SK-N-SH treated with all-trans-retinoic acid at 6 μM for 48 hours (cell line): ENCODE data around the gene DNAJC6.

Source experiments
- ATAC-seq: fragments of 200-7000 bp; cut with Tn5 transposase; 3 replicates; pipeline ENCODE4 v1.9.1; 2020; ENCODE audit warnings: mild to moderate bottlenecking, moderate library complexity
- BACH2 ChIP-seq: fragments of 250-450 bp; sonication (Bioruptor Pico); IDR thresholded peaks from 2 replicates; pipeline ENCODE4 v1.9.0; 2021; ENCODE audit warnings: mild to moderate bottlenecking, borderline replicate concordance
- CREB5 ChIP-seq: fragments of 250-450 bp; sonication (Bioruptor Pico); IDR thresholded peaks from 2 replicates; pipeline ENCODE4 v1.5.1; 2020; ENCODE audit warnings: low read depth, mild to moderate bottlenecking, moderate library complexity
- CSDC2 ChIP-seq: fragments of 250-450 bp; sonication (Bioruptor Pico); IDR thresholded peaks from 2 replicates; pipeline ENCODE4 v1.5.0; 2020; ENCODE audit warnings: mild to moderate bottlenecking, moderate library complexity
- CSRNP3 ChIP-seq: fragments of 250-450 bp; sonication (Bioruptor Pico); IDR thresholded peaks from 2 replicates; pipeline ENCODE4 v1.5.1; 2021; ENCODE audit warnings: mild to moderate bottlenecking, moderate library complexity
- ESRRG ChIP-seq: fragments of 250-450 bp; sonication (Bioruptor Pico); IDR thresholded peaks from 2 replicates; pipeline ENCODE4 v1.6.1; 2021; ENCODE audit warnings: mild to moderate bottlenecking
- GLIS3 ChIP-seq: fragments of 250-450 bp; sonication (Bioruptor Pico); IDR thresholded peaks from 2 replicates; pipeline ENCODE4 v1.5.0; 2020; ENCODE audit warnings: mild to moderate bottlenecking, moderate library complexity
- ISL1 ChIP-seq: fragments of 250-450 bp; sonication (Bioruptor Pico); IDR thresholded peaks from 2 replicates; pipeline ENCODE4 v2.1.2; 2022; ENCODE audit warnings: mild to moderate bottlenecking, moderate library complexity
- PATZ1 ChIP-seq: fragments of 250-450 bp; sonication (Bioruptor Pico); IDR thresholded peaks from 2 replicates; pipeline ENCODE4 v1.8.0; 2020; ENCODE audit warnings: mild to moderate bottlenecking, moderate library complexity, borderline replicate concordance
- POU6F1 ChIP-seq: fragments of 250-450 bp; sonication (Bioruptor Pico); IDR thresholded peaks from 2 replicates; pipeline ENCODE4 v1.8.0; 2021; ENCODE audit warnings: low read depth, mild to moderate bottlenecking, moderate library complexity, borderline replicate concordance
- RARB ChIP-seq: fragments of 250-450 bp; sonication (Bioruptor Pico); IDR thresholded peaks from 2 replicates; pipeline ENCODE4 v1.8.0; 2021; ENCODE audit warnings: mild to moderate bottlenecking, moderate library complexity
- SNAI2 ChIP-seq: fragments of 250-450 bp; sonication (Bioruptor Pico); IDR thresholded peaks from 2 replicates; pipeline ENCODE4 v1.5.0; 2020; ENCODE audit warnings: mild to moderate bottlenecking, moderate library complexity
- TCF4 ChIP-seq: fragments of 250-450 bp; sonication (Bioruptor Pico); IDR thresholded peaks from 2 replicates; pipeline ENCODE4 v1.8.0; 2021; ENCODE audit warnings: mild to moderate bottlenecking, moderate library complexity, borderline replicate concordance
- TSHZ2 ChIP-seq: fragments of 250-450 bp; sonication (Bioruptor Pico); IDR thresholded peaks from 2 replicates; pipeline ENCODE4 v1.5.0; 2020; ENCODE audit warnings: mild to moderate bottlenecking, moderate library complexity
- ZC3H10 ChIP-seq: fragments of 250-450 bp; sonication (Bioruptor Pico); IDR thresholded peaks from 2 replicates; pipeline ENCODE4 v1.5.1; 2021; ENCODE audit warnings: mild to moderate bottlenecking, moderate library complexity
- ZFP30 ChIP-seq: fragments of 450-650 bp; formaldehyde crosslinking; IDR thresholded peaks from 2 replicates; pipeline ENCODE4 v1.5.0; 2022; ENCODE audit warnings: mild to moderate bottlenecking, moderate library complexity
- ZNF565 ChIP-seq: fragments of 450-650 bp; formaldehyde crosslinking; conservative IDR thresholded peaks from 2 replicates; pipeline ENCODE4 v1.5.0; 2020; ENCODE audit warnings: low read depth, mild to moderate bottlenecking, moderate library complexity
- ZNF8 ChIP-seq: fragments of 450-650 bp; formaldehyde crosslinking; IDR thresholded peaks from 2 replicates; pipeline ENCODE4 v1.5.0; 2020; ENCODE audit warnings: mild to moderate bottlenecking, moderate library complexity

DNAJC6 gene

GRCh38 chr1:65393347-65393746 lies 84.0 kb downstream of the DNAJC6 start (continued):
- TF ChIP-seq SNAI2 = no peak
- TF ChIP-seq ZNF565 (CRISPR knock-in tag) = no peak
- no peak for TF ChIP-seq CSDC2
- no peak for TF ChIP-seq BACH2 (CRISPR knock-in tag)
- TF ChIP-seq, all 23 proteins: peak for 0

- TF ChIP-seq POU6F1 (CRISPR knock-in tag) = no peak
- no peak for TF ChIP-seq ZFP30 (CRISPR knock-in tag)
- TF ChIP-seq ISL1 (CRISPR knock-in tag) = no peak
- TF ChIP-seq TCF4 (CRISPR knock-in tag) = no peak
- TF ChIP-seq CSDC2 = no peak
- no peak for ATAC-seq
Observed at GRCh38 chr1:65393928-65394327, 84.6 kb downstream of the DNAJC6 start.

- no peak for ATAC-seq
- TF ChIP-seq CSDC2 (no peak), GLIS3 (CRISPR knock-in tag) (no peak), RARB (CRISPR knock-in tag) (no peak)
Observed at GRCh38 chr1:65395887-65396612, 86.7 kb downstream of the DNAJC6 start.

GRCh38 chr1:65398083-65398482 lies 88.7 kb downstream of the DNAJC6 start:
- ATAC-seq = no peak
- TF ChIP-seq TSHZ2 (CRISPR knock-in tag) = no peak
- no peak for TF ChIP-seq CREB5 (CRISPR knock-in tag)

- no peak for ATAC-seq
- TF ChIP-seq CSDC2 (no peak), RARB (CRISPR knock-in tag) (no peak), ZC3H10 (CRISPR knock-in tag) (no peak)
Observed at GRCh38 chr1:65399003-65399402, 89.7 kb downstream of the DNAJC6 start.

- no peak for TF ChIP-seq GLIS3 (CRISPR knock-in tag)
- TF ChIP-seq SNAI2 = no peak
- TF ChIP-seq CSRNP3 (CRISPR knock-in tag) = no peak
- TF ChIP-seq ZNF8 = no peak
- no peak for TF ChIP-seq BACH2 (CRISPR knock-in tag)
Observed at GRCh38 chr1:65401612-65402011, 92.3 kb downstream of the DNAJC6 start.

GRCh38 chr1:65404941-65405340 lies 95.6 kb downstream of the DNAJC6 start:
- no peak for ATAC-seq
- TF ChIP-seq GLIS3 (CRISPR knock-in tag) = no peak
- no peak for TF ChIP-seq BACH2 (CRISPR knock-in tag)
- no peak for TF ChIP-seq CSDC2
- no peak for TF ChIP-seq TSHZ2 (CRISPR knock-in tag)
- TF ChIP-seq ISL1 (CRISPR knock-in tag) = no peak
- TF ChIP-seq ESRRG (CRISPR knock-in tag) = no peak
- no peak for TF ChIP-seq PATZ1 (CRISPR knock-in tag)

More at GRCh38 chr1:65401612-65402011, 92.3 kb downstream of the DNAJC6 start:
- ATAC-seq = no peak
